Endometrial microvascular endothelial cells (primary cell): ENCODE measurements around the gene CSK. TPM values are rescaled to one million over a fixed set of nuclear protein-coding genes. Genes with fewer than 3 reads are reported as not detected.

Source experiments
- in situ Hi-C: cut with HindIII; loops from 2 replicates; pipeline ENCODE4 v1.10.0; 2017; ENCODE audit warnings: low sequenced_read_pairs, low pct_unique_long_range_greater_than_20kb; ENCODE audit errors: inconsistent ontology term
- total RNA-seq: library from RNA; depleted of rRNA; stranded (reverse); fragments of >200 nt; gene quantifications from one replicate; pipeline ENCODE4 v1.2.3, GENCODE V29; 2015; ENCODE audit errors: inconsistent ontology term

Gene CSK
- total RNA-seq, 1 donor from 2014 or later = 35.7 TPM

DNA sequence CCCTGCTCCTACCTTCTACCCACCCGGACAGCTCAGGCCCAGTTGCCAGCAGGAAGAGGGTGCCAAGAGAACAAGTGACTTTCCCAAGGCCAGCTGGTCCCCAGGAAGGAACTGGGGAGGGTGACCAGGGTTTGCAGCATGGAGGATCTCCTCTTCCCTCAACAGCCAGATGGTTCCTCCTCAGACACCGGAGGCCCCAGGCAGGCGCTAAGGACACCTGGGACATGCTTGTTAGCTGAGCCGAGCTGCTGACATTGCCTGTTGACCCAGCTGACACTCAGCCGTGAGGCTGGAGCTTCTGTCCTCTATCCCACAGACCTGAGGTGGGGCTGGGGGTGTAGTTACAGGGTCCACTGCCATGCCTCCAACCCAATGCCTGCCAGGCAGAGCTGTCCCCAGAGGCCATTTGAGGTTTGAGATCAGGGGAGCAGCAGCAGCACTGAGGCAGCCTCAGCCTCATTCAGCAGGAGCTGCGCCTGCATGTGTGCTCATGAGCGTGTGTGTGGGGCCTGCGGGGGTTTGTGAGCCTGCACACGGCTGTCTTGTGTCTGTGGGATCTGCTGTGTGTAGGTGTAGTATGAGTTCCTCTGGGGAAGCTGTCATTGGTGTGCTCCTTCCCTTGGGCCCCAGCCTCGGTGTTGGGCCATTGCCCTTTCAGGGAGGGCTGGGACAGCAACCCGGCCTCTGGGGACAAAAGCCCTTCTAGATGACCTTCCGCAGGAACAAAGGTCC lies 51.7 kb downstream of the CSK start:
- in situ Hi-C loops = no loop called here

DNA sequence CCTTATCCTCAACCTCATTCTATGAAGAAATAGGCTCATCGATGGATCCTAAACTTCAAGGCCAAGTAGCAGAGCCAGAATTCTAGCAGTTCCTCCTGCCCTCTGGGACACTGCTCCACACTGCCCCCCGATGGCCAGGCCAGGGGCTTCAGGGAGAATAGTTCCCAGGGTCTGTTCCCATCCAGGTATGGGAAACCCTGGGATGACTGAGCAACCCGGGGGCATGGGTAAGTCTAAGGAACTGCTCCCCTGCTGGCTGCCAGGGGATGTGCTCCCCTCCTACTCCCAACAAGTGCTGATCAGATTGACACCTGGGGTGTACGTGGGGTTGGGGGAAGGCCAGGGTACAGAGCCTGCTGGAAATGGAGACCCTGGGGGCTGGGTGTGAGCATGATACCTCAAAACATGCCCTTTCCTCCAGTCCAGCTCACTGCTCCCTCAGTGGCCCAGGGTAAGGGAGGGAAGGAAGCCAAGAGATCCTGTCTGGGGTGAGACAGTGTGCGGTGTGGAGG lies 53.5 kb downstream of the CSK start:
- in situ Hi-C loops = no loop called here

DNA sequence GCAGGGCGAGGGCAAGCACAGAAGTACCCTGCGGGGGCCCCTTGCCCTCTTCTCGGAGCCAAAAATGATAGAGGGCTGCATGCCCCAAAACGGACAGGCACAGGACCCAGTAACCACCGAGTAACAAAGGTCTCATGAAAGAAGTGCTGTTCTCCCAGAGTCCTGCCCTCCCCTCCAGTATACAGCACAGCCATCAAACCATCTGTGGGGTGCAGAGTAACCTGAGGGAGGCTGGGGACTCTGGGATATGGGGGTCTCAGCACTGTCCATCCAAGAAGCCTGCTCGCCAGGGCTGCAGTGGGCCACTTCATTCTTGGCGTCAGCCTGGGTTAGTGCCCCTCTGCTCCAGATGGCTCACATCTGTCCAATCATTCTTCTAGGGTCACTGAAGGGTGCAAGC lies 55.0 kb downstream of the CSK start:
- in situ Hi-C loops = no loop called here

DNA sequence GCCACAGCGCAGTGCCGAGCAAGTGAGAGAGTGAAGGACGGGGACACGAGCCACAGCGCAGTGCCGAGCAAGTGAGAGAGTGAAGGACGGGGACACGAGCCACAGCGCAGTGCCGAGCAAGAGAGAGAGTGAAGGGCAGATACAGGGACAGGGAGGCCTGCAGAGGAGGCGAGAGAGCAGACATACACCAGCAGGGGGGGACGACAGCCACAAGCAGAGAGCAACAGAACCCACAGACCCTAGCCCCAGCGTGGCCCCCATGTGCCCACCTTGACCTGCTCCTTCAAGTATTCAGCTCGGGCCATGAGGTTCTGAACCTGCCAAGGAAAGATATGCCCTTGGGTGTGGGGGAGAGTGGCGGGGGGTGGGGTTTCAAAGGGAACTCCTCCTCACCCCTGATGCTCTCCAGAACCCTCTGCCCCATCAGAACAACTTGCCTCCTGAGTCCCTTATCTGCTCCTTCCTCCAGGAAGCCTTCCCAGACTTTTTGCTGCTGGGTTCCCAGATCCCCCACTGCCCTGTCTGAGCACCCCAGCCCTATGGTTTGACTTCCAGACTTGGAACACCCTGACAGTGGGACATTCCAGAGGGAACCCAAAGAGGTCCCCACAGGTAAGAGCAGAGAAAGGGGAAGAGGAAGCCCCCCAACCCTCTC lies 55.7 kb downstream of the CSK start:
- in situ Hi-C loops = no loop called here

DNA sequence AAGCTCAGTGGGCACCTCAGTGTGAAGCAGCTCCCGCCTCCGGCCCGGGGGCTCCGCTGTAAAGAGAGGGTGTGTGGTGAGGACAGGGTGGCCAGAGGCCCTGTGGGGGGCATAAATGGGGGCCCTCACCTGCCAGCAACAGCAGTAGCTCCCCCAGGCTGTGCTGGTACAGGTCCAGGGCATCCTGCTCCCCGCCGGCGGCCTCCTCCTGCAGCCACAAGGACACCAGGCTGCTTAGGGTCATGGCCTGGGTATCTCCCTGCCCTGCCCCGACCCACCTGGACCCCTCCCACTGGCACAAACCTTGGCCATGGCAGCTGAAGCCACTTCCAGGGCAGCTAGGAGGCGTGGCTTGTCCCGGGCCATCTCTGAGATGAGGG lies 56.2 kb downstream of the CSK start:
- in situ Hi-C loops = no loop called here

DNA sequence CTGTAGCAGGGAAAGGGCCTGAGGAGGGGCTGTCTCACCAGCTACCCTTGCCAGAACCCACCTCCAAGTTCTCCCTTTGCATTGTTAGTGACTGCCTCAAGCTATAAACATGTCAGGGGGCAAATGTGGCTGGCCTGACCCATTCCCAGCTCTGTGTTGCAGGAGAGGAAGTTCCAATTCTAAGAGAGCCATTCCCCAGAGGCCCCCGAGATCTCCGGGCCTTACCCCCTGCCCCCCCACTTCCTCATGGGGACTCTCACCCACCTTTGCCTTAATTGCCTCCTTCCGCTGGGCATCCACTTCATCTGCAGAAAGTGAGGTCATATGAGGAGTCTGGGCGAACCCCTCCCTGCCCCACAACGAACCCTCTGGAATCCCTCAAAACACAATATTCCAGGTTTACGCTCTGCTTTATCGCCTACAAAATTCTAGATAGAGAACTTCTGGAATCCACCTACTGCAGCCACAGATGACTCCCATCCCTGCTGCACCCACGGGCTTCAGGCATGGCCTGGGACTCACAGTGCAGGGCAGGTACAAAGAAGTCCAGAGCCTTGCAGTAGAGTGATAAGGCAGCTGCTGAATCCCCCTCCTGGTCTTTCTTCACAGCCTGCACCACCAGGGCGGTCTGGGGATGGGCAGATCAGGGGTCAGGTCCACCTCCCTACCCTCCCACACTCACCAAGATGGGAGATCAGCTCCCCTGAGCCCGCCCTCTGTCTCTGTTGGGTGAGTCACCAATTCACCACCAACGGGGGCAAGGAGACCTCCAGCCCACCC lies 57.1 kb downstream of the CSK start:
- in situ Hi-C loops = no loop called here

DNA sequence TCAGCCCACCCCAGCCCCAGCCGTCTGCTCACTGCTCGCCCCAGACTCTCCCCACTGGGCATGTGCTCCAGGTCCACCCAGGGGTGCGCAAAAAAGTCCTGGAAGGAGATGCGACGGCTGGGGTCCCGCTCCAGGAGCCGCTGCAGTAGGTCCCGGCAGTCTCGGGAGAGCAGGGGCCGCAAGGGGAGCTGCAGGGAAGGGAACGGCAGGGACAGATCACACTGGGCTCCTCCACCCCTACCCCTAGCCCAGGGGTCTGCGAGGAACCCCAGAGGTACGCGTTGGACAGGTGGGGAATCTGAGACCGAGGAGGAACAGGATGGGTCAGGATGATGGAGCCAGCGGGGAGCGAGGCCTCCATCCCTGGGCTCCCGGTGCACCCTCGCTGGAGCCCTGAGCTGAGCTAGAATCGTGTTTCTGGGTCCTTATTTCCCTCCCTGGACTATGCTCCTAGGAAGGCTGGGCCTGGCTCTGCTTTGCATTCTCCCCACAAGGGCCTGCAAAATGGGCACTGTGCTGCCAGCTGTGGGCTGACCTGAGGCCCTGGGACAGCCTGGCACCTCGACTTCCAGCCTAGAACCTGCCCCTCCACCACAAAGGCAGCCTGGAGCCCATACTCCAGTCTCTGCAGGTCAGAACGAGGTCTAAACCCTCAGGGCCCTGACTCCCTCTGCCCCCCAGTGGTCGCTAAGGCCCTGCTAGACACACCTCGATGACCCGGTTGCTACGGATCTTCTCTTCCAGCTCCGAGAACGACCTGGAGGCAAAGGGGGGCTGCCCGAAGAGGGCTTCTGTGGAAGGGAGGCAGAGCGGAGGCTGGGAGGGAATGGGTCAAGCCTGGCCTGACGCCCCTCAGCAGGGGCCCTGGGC lies 57.9 kb downstream of the CSK start:
- in situ Hi-C loops = no loop called here

DNA sequence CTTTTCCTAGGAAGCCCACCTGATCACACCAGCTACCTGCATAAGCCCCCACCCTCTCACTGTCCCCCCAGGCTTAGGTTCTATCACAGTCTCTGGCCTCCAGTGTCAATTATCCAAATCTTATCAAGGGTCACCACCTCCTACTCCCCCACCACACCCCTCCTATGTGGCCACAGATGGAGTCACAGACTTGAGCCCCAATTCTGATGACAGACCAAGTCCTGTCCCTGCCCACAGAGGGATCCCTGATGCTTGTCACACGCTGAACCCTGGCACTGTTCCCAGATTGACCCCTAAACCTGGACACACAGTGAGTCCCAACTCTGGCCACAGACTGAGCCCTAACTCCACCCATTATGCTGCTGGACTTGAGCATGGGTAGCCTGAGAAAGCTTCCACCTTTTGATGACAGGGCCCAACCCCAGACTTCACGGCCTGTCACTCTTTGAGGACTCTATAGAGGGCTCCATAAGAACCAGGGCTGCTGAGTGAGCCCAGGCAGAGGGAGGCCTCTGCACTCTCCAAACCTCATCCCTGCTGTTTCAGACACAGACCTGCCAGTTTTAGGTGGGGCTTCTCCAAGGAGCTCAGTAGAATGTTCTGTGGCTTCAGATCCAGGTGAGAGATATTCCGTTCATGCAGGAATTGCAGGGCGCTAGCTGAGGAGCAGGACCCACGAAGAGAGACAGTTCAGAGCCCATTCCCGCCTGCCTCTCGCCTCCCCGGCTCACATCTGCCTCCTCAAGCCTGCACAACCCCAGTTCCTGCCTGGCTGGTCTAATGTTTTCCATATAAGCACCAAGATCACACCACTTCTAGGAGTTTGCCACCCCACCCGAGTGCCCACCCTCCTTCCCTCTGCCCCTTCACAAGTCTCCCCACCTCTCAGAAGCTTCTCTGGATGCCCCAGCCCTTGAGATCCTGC lies 59.2 kb downstream of the CSK start:
- in situ Hi-C loops = no loop called here

DNA sequence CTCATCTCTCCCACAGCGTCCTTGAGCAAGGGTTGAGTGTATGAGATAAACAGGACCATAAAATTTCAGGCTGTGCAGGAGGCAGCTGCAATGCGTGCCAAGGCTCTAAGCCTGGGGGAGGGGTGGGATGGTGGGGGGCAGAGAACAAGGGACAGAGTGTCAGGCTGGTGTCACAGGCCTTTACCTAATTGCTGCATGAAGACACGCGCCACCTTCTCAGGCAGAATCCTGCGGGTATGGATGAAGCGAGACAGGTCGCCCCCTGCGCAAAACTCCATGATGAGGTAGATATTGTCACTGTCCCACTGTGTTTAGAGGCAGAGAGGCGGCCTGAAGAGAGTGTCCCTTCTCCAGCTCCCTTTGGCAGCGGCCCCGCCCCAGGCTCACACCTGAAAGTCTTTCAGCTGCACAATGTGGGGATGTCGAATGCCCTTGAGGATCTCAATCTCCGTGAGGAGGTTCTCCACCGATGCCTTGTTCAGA lies 60.1 kb downstream of the CSK start:
- in situ Hi-C loops = no loop called here

DNA sequence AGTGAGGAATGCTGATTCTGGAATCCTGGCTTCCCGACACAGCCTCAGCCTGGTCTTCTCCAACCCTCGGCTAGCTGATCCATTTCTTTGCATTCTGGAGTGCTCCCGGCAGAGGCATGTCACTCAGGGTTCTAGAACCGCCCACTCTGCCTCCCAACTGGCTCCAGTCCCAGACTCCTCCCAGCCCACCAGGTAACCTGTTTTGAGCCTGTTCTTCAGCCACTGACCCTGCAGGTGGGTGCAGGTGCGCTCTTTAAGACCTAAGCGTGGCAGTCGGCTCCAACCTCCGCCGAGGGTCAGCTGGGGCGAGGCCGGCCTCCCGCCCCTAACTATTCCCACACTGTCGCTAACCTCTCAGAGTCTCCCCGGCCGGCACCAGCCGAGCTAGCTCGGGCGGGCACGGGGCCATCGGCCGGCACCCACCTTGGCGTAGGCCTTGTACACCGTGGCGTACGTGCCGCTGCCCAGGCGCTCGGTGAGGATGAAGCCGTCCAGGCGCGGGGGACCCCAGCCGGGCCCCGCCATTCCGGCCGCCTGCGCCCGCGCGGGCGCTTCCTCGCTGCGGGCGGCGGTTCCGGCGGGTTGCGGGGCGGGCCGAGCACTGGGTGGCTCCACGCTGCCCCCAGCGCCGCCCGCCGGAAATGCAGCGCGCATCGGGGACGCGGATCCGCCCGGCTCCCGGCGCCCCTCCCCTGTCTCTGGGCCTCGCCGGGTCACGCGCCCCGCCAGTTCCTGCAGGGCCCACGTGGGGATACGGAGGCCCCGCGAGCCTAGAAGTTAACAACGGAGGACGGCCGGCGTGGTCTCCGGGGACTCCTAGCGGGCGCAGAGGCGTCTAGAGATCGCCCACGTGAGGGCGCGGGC lies 60.9 kb downstream of the CSK start, which contains the start of gene ULK3:
TSS of gene ULK3 (minus strand) at position 576 of the 864 bp plus-strand sequence. CDS start at position 525, 51 bp downstream.
- in situ Hi-C loops = no loop called here

DNA sequence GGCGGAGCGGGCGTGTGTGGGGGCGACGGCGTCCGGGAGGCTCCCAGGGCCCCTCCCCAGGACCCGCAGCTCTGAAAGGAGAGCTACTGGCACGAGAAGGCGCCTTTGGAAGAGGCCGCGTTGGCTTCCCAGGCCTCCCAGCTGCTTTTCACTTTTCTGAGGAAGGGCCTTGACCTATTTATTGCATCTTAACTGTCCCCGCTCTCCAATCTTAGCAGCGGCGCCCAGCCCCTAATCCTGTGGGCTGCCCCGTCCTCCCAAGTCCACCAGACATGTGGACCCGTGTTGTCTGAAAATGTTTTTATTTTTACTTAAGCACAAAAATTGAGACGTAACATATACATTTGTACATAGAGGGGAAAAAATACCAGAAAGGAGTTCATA lies 61.6 kb downstream of the CSK start:
- in situ Hi-C loops = no loop called here

DNA sequence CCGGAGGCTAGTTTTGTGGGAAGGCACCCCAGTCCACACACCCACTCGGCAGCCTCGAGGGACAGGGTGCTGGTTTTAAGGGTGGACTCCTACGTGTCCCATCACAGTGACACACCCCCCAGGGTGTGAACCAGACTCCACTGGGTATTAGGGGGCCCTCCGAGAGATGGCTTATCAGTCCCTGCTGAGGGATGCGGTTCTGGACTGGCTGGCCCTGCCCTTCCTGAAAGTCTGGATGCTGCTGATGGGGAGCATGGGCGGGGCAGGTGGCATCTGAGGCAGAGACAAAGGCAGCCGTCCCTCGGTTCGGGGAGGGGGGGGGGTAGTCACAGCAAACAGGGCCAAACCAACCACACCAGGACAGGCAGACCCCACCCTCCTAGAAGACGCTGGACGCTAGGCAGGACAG lies 62.0 kb downstream of the CSK start:
- in situ Hi-C loops = no loop called here

DNA sequence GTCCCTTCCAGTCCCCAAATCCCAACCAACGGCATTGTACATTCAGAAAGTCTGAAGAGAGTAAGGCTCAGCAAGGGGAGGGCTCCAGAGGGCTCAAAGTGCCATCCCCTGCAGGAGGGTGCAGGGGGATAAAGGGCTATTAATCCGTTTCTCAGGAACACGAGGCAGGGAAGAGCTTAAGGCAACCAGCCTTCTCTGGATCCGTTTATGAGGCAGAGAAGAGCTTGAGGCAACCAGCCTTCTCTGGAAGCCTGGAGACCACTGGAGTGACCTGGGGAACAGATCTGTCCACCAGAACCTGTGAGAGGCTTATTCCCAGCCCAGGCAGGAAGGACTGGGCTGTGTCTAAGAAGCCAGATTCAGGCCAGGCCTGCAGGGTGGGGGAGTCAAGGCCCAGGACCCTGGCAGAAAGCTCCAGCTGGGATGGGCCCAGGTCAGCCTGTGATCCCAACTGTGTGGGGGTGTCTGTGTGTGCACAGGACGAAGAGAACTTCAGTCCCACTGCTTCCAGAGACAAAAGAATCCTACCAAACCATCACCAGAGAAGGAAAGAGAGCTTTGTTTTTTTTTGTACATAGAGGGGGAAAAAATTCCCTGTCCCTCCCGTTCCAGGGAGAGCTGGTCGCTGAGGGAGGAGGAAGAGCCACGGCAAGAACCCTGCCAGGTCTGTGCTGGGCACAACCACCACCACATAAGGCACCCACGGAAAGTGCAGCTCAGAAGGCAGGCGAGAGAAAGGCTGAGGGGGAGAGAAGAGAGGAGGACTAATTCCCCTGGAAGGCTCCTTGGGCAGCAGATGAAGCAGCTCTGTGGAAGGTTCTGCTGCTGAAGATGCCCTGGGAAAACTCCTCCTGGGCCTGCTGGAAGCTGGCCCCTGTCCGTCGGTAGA lies 62.7 kb downstream of the CSK start:
- in situ Hi-C loops = no loop called here

DNA sequence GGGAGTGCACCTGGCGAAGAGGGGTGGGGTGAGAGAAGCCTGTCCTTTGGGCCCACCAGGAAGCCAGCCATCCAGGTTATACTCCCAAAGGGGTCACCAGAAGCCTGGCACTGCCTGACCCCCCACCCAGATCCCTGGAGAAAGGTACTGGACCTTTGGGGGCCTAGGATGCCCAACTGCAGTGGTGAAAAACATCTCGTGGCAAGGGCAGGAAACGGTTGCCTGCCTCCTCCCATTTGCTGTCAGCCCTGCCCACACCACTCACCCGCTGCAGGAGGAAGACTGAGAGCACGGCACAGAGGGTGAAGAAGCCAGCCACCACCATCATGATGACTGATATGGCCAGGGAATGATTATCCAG lies 63.3 kb downstream of the CSK start:
- in situ Hi-C loops = no loop called here

DNA sequence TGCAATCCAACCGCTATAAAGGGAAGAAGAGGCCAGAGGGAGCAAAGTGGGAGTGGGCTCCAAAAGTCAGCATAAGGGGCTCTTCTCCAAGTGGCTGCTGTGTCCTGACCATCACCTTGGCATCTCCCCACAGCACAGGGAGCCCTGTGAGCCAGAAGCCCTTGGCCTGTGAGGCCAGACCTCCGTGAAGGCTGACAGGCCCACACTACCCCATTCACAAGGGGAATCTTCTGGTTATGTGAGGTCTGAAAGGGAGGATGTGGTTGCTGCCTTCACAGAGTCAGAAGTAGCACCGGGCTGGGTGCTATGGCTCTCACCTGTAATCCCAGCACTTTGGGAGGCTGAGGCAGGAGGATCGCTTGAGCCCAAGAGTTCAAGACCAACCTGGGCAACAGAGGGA lies 63.7 kb downstream of the CSK start:
- in situ Hi-C loops = no loop called here

DNA sequence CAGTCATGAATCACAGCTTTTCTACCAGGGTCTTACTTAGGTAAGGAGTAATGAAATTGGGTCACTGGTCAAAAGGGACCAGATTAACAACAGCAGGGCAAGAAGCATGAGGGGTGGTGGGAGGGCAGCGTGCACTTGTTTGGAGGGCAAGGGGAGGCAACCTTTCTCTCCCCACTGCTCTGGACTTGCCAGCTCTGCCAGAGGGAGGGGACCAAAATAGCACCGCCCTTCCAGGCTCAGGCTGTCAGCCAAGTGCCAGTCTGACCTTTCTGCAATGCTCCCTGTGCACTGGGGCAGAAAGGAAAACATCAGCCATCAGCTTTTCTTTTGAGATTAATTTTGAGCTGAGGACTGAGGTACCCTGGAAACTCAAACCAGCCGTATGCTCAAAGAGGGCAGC lies 65.6 kb downstream of the CSK start:
- in situ Hi-C loops = no loop called here
